ENCODE data around the gene ZSWIM8. TPM values are rescaled to one million over a fixed set of nuclear protein-coding genes. Genes with fewer than 3 reads are reported as not detected.
"Not testable (repeated sequence)": the region's sequence is repeated elsewhere in the genome, so short reads cannot be mapped to it uniquely, and the experiment has no call there.

ZSWIM8 gene
- 100 to 1,000 TPM; 121 to 148 TPM for total RNA-seq

GRCh38 chr10:73785211-73785720, at the start of gene ZSWIM8:
ZSWIM8 (plus strand) TSS chr10:73785606; CDS start chr10:73785879, 273 bp downstream.
- DNase-seq (ENCODE audit: low spot score): peak; percentile 86
- ATAC-seq: peak; percentile 89 to 91
- H3K4me3 Mint-ChIP-seq: peak within 1 kb of the TSS; percentile 98
- H3K4me1 Mint-ChIP-seq (ENCODE audit: low read depth in 2 of 2): peaks cover 47 to 52% of the 10 kb centered on the region in 2 donors
- peaks cover 9% of the 10 kb centered on the region for H3K36me3 Mint-ChIP-seq
- H3K9me3 Mint-ChIP-seq: no peaks in the 10 kb centered on the region
- peak within 1 kb of the TSS; percentile 86 to 93 for H3K27ac Mint-ChIP-seq
- H3K27me3 Mint-ChIP-seq: no peaks in the 10 kb centered on the region

- H3K4me3 Mint-ChIP-seq; H3K9me3 Mint-ChIP-seq; H3K27me3 Mint-ChIP-seq; ATAC-seq; H3K27ac Mint-ChIP-seq; H3K36me3 Mint-ChIP-seq; DNase-seq (ENCODE audit: low spot score): not testable (repeated sequence)
- peaks cover 15 to 23% of the 10 kb centered on the region in 2 donors for H3K4me1 Mint-ChIP-seq (ENCODE audit: low read depth in 2 of 2)
Observed at GRCh38 chr10:73740501-73741254, 44.7 kb upstream of the ZSWIM8 start.

DNA sequence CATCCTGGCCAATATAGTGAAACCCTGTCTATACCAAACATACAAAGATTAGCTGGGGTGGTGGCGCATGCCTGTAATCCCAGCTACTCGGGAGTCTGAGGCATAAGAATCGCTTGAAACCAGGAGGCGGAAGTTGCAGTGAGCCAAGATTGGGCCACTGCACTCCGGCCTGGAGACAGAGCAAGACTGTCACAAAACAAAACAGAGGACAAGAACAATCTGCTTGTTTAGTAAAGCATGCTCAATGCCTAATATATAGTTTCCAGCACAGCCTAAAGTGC, 43.0 kb upstream of the ZSWIM8 start:
- Mint-ChIP-seq H3K27ac (peak overlapping the region; percentile 98 to 99), H3K36me3 (no peaks in the 10 kb centered on the region), H3K4me1 (ENCODE audit: low read depth in 2 of 2) (peaks cover 26 to 32% of the 10 kb centered on the region in 2 donors), H3K4me3 (peak overlapping the region; percentile 98), H3K9me3 (no peaks in the 10 kb centered on the region), H3K27me3 (no peaks in the 10 kb centered on the region)
- ATAC-seq: no peak
- DNase-seq (ENCODE audit: low spot score): no peak

DNA sequence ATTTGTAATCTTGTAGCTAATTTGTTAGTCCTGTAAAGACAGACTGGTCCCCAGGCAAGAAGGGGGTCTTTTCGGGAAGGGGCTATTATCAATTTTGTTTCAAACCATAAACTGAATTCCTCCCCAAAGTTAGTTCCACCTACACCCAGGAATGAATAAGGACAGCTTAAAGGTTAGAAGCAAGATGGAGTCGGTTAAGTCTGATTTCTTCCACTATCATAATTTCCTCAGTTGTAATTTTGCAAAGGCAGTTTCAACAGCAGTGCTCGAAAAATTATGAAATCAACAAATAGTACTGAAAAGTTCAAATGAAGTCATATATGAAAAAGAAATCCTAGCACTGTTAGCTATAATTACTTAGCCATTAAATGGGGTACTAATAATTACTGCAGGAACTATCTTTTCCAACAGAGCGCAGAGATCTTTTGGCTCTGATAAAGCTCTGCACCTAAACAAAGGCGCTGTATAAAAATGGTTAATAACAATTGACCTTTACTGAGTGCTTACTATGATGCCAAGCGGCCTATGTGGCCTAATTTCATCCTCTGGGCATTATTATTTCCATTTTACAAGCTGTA, 42.0 kb upstream of the ZSWIM8 start:
- DNase-seq (ENCODE audit: low spot score) (no peak), ATAC-seq (no peak)
- H3K4me1 Mint-ChIP-seq (ENCODE audit: low read depth in 2 of 2): peaks cover 26 to 32% of the 10 kb centered on the region in 2 donors
- peak overlapping the region; percentile 98 for H3K4me3 Mint-ChIP-seq
- H3K27me3 Mint-ChIP-seq: no peaks in the 10 kb centered on the region
- peak overlapping the region; percentile 98 to 99 for H3K27ac Mint-ChIP-seq
- H3K9me3 Mint-ChIP-seq: no peaks in the 10 kb centered on the region
- H3K36me3 Mint-ChIP-seq: no peaks in the 10 kb centered on the region

- H3K9me3 Mint-ChIP-seq: no peaks in the 10 kb centered on the region
- no peaks in the 10 kb centered on the region for H3K27me3 Mint-ChIP-seq
- peak within 1 kb of the TSS; percentile 98 to 99 for H3K27ac Mint-ChIP-seq
- H3K36me3 Mint-ChIP-seq: peaks cover 3% of the 10 kb centered on the region
- H3K4me1 Mint-ChIP-seq (ENCODE audit: low read depth in 2 of 2): peaks cover 29 to 35% of the 10 kb centered on the region in 2 donors
- DNase-seq (ENCODE audit: low spot score) (peak; percentile 96), ATAC-seq (peak; percentile 96)
- H3K4me3 Mint-ChIP-seq: peak within 1 kb of the TSS; percentile 98
Observed at GRCh38 chr10:73743905-73744663, 41.3 kb upstream of the ZSWIM8 start, which contains the start of gene SEC24C. SEC24C (plus strand) TSS chr10:73744372; CDS start chr10:73746833, 2,461 bp downstream.

- Mint-ChIP-seq H3K27me3 (no peaks in the 10 kb centered on the region), H3K9me3 (no peaks in the 10 kb centered on the region), H3K4me3 (peak overlapping the region; percentile 98), H3K4me1 (ENCODE audit: low read depth in 2 of 2) (peaks cover 32 to 38% of the 10 kb centered on the region in 2 donors), H3K36me3 (peaks cover 6% of the 10 kb centered on the region), H3K27ac (peak overlapping the region; percentile 98 to 99)
- ATAC-seq (peak; percentile 58 to 59), DNase-seq (ENCODE audit: low spot score) (peak; percentile 68)
Observed at GRCh38 chr10:73744664-73744975, 40.8 kb upstream of the ZSWIM8 start.

GRCh38 chr10:73746721-73747120, 38.7 kb upstream of the ZSWIM8 start:
- Mint-ChIP-seq H3K9me3 (no peaks in the 10 kb centered on the region), H3K27me3 (no peaks in the 10 kb centered on the region), H3K36me3 (peaks cover 21% of the 10 kb centered on the region), H3K27ac (peak overlapping the region; percentile 62 to 64), H3K4me3 (peak overlapping the region; percentile 98), H3K4me1 (ENCODE audit: low read depth in 2 of 2) (peaks cover 46 to 54% of the 10 kb centered on the region in 2 donors)
- no peak for DNase-seq (ENCODE audit: low spot score)
- no peak for ATAC-seq

GRCh38 chr10:73750819-73751218, 34.6 kb upstream of the ZSWIM8 start:
- ATAC-seq: no peak
- Mint-ChIP-seq H3K4me3 (no peak overlapping the region), H3K4me1 (ENCODE audit: low read depth in 2 of 2) (peaks cover 42 to 43% of the 10 kb centered on the region in 2 donors), H3K9me3 (no peaks in the 10 kb centered on the region), H3K36me3 (peaks cover 39% of the 10 kb centered on the region), H3K27me3 (no peaks in the 10 kb centered on the region), H3K27ac (peak overlapping the region in 1 of 2 donors; percentile 40)
- DNase-seq (ENCODE audit: low spot score): no peak

DNA sequence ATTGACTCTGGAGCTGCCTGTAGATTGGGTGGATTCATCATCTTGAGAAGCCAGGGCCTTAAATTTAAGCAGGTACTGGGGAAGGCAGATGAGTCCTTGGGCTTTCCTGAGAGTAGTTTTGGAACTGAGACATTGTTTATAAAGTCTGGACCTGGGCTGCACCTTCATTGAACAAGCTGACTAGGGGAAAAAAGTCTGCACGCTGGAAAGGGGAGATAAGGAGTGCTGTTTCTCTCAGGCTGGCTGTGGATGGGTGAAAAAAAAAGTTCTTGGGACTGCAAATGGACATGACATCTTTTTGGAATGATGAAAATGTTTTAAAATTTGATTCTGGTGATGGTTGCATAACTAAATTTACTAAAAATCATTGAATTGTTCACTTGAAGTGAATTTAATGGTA, 29.2 kb upstream of the ZSWIM8 start:
- no peaks in the 10 kb centered on the region for H3K27me3 Mint-ChIP-seq
- no peaks in the 10 kb centered on the region for H3K9me3 Mint-ChIP-seq
- no peak for DNase-seq (ENCODE audit: low spot score)
- no peak for ATAC-seq
- H3K4me1 Mint-ChIP-seq (ENCODE audit: low read depth in 2 of 2): peaks cover 47 to 54% of the 10 kb centered on the region in 2 donors
- H3K36me3 Mint-ChIP-seq: peaks cover 34% of the 10 kb centered on the region
- peak overlapping the region; percentile 15 to 31 for H3K27ac Mint-ChIP-seq
- no peak overlapping the region for H3K4me3 Mint-ChIP-seq

DNA sequence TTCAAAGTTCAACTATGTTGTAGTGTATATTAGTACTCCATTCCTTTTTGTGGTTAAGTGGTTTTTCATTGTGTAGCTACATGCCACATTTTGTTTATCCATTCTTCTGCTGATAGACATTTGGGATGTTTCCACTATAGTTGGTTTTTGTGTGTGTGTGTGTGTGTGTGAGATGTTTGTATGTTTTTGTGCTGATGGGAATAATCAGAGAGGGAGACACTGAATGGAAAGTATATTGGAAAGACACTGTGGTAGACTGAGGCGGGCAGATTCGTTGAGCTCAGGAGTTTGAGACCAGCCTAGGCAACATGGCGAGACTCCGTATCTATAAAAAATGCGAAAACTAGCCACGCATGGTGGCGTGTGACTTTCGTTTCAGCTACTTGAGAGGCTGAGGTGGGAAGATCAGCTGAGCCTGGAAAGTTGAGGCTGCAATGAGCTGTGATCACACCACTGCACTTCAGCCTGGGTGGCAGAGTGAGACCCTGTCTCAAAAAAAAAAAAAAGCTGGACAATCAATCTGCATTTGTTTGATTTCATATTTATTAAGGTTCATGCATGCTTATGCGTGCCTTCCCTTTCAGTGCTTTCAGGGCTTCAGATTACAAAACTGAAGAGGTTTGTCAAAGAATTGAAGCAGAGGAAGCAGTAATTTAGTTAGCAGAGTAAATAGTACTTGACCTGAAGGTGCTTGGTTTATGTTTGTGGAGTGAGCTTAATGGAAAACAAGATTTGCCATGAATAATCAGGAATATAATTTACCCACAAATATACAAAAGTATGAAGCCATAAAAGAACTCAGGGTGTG, 26.5 kb upstream of the ZSWIM8 start:
- H3K9me3 Mint-ChIP-seq: no peaks in the 10 kb centered on the region
- ATAC-seq: peak; percentile 57 to 81
- peak overlapping the region; percentile 82 to 89 for H3K27ac Mint-ChIP-seq
- peaks cover 44% of the 10 kb centered on the region for H3K36me3 Mint-ChIP-seq
- peaks cover 60 to 70% of the 10 kb centered on the region in 2 donors for H3K4me1 Mint-ChIP-seq (ENCODE audit: low read depth in 2 of 2)
- DNase-seq (ENCODE audit: low spot score): peak; percentile 74
- peak overlapping the region; percentile 81 for H3K4me3 Mint-ChIP-seq
- no peaks in the 10 kb centered on the region for H3K27me3 Mint-ChIP-seq

DNA sequence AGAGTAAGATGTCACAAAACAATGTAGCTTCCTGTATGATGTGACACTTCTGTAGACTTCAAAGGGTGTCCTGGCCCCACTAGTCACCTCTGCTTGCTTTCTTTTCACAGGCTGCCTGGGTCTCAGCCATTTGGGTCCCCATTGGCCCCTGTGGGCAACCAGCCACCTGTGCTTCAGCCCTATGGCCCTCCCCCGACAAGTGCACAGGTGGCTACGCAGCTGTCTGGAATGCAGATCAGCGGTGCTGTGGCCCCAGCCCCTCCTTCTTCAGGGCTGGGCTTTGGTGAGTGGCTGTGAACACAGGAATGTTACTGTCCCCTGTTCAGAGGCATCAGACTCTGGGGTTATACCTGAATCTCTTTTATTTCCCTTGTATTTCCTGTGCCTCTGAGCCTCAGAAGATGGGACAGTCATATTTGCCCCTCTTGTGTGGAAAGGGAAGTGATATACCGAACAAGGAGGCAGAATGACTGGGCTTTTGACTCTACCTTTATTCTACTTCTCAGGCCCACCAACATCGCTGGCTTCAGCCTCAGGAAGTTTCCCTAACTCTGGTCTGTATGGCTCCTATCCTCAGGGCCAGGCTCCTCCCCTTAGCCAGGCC, 25.8 kb upstream of the ZSWIM8 start:
- H3K4me1 Mint-ChIP-seq (ENCODE audit: low read depth in 2 of 2): peaks cover 59 to 68% of the 10 kb centered on the region in 2 donors
- peak overlapping the region; percentile 81 for H3K4me3 Mint-ChIP-seq
- H3K27ac Mint-ChIP-seq: peak overlapping the region; percentile 82 to 89
- peaks cover 44% of the 10 kb centered on the region for H3K36me3 Mint-ChIP-seq
- DNase-seq (ENCODE audit: low spot score) (no peak), ATAC-seq (peak; percentile 84)
- no peaks in the 10 kb centered on the region for H3K9me3 Mint-ChIP-seq
- no peaks in the 10 kb centered on the region for H3K27me3 Mint-ChIP-seq

DNA sequence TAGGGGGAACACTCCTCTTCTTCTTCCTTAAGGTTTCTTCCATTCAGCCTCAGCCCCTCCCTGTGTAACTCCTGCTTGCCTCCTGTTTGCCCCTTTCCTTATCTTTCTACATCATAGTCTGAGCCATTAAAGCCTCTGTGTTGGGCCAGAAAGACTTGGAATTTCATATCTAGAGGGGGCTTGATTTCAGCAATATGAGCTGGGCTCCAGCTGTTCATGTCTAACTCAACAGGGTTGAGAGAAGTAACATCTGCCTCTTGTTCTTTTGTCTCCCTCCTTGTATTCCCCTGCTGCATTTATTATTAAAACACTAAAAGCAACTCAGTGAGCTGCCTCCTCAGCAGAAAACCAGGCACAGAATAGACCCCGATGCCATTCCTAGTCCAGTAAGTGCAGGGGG, 23.6 kb upstream of the ZSWIM8 start:
- no peaks in the 10 kb centered on the region for H3K9me3 Mint-ChIP-seq
- peaks cover 58% of the 10 kb centered on the region for H3K36me3 Mint-ChIP-seq
- no peaks in the 10 kb centered on the region for H3K27me3 Mint-ChIP-seq
- ATAC-seq (no peak), DNase-seq (ENCODE audit: low spot score) (no peak)
- peak overlapping the region; percentile 6 for H3K4me3 Mint-ChIP-seq
- peak overlapping the region; percentile 82 to 89 for H3K27ac Mint-ChIP-seq
- peaks cover 71 to 76% of the 10 kb centered on the region in 2 donors for H3K4me1 Mint-ChIP-seq (ENCODE audit: low read depth in 2 of 2)

DNA sequence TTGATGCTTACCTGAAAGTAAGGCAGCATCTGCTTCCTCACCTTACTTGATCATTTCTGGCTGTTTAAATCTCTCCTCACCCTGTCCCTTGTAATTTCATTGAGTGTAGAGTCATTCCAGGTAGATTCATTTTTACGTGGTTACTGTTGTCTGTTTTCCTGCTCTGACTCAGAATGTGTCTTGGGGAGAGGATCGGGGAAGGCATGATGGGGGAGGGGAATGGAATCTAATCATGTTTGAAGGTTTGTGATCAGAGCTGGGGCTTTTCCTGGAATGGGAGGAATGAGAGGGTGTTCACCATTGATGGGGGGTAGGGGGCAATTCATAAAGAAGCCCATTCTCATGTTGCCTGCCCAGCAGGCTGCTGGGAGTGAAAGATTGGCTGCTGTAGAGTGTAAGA, 22.5 kb upstream of the ZSWIM8 start:
- peaks cover 70 to 71% of the 10 kb centered on the region in 2 donors for H3K4me1 Mint-ChIP-seq (ENCODE audit: low read depth in 2 of 2)
- H3K4me3 Mint-ChIP-seq: peak overlapping the region; percentile 68

More for the DNA sequence above, 22.5 kb upstream of the ZSWIM8 start:
- ATAC-seq (peak; percentile 21 to 68), DNase-seq (ENCODE audit: low spot score) (no peak)
- peak overlapping the region; percentile 82 to 89 for H3K27ac Mint-ChIP-seq
- H3K27me3 Mint-ChIP-seq: no peaks in the 10 kb centered on the region
- no peaks in the 10 kb centered on the region for H3K9me3 Mint-ChIP-seq
- peaks cover 64% of the 10 kb centered on the region for H3K36me3 Mint-ChIP-seq

Data from natural killer cell treated with Interleukin-12 subunit alpha and Interleukin-12 subunit beta and Interleukin-15 and Interleukin-18, amount 100 ng/mL, for 72 hours (primary cell).